Loucy (cell line): ENCODE results near the gene TSPEAR.

ENCODE experiments used
- H2AFZ ChIP-seq: fragments of 200-600 bp; sonication (generic); 2 replicates; pipeline ENCODE4 v1.6.0; 2016; ENCODE audit warnings: antibody characterized with exemption, mild to moderate bottlenecking, low read length, moderate library complexity
- H3F3A ChIP-seq: fragments of 200-600 bp; 2 replicates; pipeline ENCODE4 v1.6.0; 2016; ENCODE audit warnings: antibody characterized with exemption, low read depth, mild to moderate bottlenecking
- H3K27me3 ChIP-seq: fragments of 200-600 bp; sonication (generic); 2 replicates; pipeline ENCODE4 v1.6.1; 2014; ENCODE audit warnings: low read length, mild to moderate bottlenecking; ENCODE audit not compliant: insufficient read depth, poor library complexity, severe bottlenecking
- H3K36me3 ChIP-seq: fragments of 200-600 bp; sonication (generic); 2 replicates; pipeline ENCODE4 v1.6.1; 2016; ENCODE audit warnings: low read length; ENCODE audit not compliant: insufficient read depth
- H3K4me1 ChIP-seq: fragments of 200-600 bp; sonication (generic); 2 replicates; pipeline ENCODE4 v1.5.1; 2014; ENCODE audit warnings: low read length, mild to moderate bottlenecking; ENCODE audit not compliant: insufficient read depth, poor library complexity, severe bottlenecking
- H3K4me2 ChIP-seq: fragments of 200-600 bp; sonication (generic); 2 replicates; pipeline ENCODE4 v1.6.0; 2014; ENCODE audit warnings: antibody characterized with exemption, low read length, low read depth, mild to moderate bottlenecking; ENCODE audit not compliant: poor library complexity, severe bottlenecking
- H3K4me3 ChIP-seq: fragments of 200-600 bp; sonication (generic); 2 replicates; pipeline ENCODE4 v1.5.1; 2014; ENCODE audit warnings: low read length, mild to moderate bottlenecking, mixed read lengths; ENCODE audit not compliant: poor library complexity, severe bottlenecking
- H3K79me2 ChIP-seq: fragments of 200-600 bp; sonication (generic); 2 replicates; pipeline ENCODE4 v1.6.1; 2014; ENCODE audit warnings: low read length; ENCODE audit not compliant: insufficient read depth
- H3K9ac ChIP-seq: fragments of 200-600 bp; sonication (generic); 2 replicates; pipeline ENCODE4 v1.6.0; 2014; ENCODE audit warnings: mild to moderate bottlenecking, low read depth, low read length, moderate library complexity; ENCODE audit not compliant: poor library complexity, severe bottlenecking
- H3K9me2 ChIP-seq: fragments of 200-600 bp; sonication (generic); replicated peaks from 2 replicates; pipeline ENCODE4 v1.6.1; 2016; ENCODE audit warnings: low read depth, low read length, mixed read lengths
- H3K9me3 ChIP-seq: fragments of 200-600 bp; sonication (generic); 2 replicates; pipeline ENCODE4 v1.6.1; 2014; ENCODE audit warnings: mild to moderate bottlenecking, antibody characterized with exemption, low read length, low read depth; ENCODE audit not compliant: insufficient read depth
- H4K20me1 ChIP-seq: fragments of 200-600 bp; sonication (generic); 2 replicates; pipeline ENCODE4 v1.6.0; 2014; ENCODE audit warnings: antibody characterized with exemption, low read length, mild to moderate bottlenecking; ENCODE audit not compliant: insufficient read depth, poor library complexity, severe bottlenecking
- CTCF ChIP-seq: fragments of 200-600 bp; sonication (generic); conservative IDR thresholded peaks from 2 replicates; pipeline ENCODE4 v1.5.1; 2014; ENCODE audit warnings: mild to moderate bottlenecking, antibody characterized with exemption, low read length
- EZH2phosphoT487 ChIP-seq: fragments of 200-600 bp; IDR thresholded peaks from 2 replicates; pipeline ENCODE4 v1.6.1; 2018; ENCODE audit warnings: antibody characterized with exemption, mild to moderate bottlenecking, moderate library complexity, borderline replicate concordance

TSPEAR gene

DNA sequence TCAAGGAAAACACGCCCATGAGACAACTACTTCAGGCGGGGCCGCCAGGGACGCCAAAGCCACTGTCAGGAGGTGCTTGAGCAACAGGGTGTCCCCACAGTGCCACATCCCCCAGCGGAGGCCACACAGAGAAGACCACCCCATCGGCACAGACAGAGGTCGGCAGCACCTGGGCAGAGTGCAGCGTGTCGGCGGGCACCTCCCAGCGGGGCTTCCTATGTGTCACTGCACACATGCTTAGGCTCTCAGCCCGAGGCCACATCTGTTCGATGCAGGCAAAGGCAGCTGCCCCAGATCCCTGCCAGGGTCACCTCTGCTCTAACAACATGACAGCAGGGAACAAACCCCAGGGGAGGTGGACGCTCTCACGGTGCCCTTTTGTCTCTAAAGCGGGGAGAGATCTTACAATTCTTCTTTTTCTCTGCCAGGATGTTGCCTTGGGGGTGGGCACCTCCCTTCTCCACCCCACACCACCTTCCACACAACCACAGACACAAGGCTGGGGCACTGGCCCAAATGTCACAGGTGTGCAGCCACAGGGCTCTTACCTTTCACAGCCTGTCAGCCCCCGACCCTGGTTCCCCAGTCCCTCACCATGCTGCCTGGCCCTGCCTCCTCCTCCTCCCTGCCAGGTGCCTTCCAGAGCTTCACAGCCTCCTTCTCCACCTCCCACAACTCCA lies 95.3 kb downstream of the TSPEAR start:
- Histone ChIP-seq H3K36me3 (no peaks in the 10 kb centered on the region), H4K20me1 (no peaks in the 10 kb centered on the region), H3K4me2 (no peak overlapping the region), H3K9me3 (peaks cover 9% of the 10 kb centered on the region; the same call in 1 of the 2 replicates), H3K4me3 (no peak overlapping the region), H3K79me2 (no peaks in the 10 kb centered on the region), H3K9me2 (no peaks in the 10 kb centered on the region), H2AFZ (no peak overlapping the region), H3K9ac (no peak overlapping the region), H3K4me1 (no peaks in the 10 kb centered on the region), H3F3A (no peaks in the 10 kb centered on the region), H3K27me3 (no peaks in the 10 kb centered on the region)
- no peak for TF ChIP-seq EZH2phosphoT487
- no peak for TF ChIP-seq CTCF

GRCh38 chr21:44615466-44615865 lies 95.9 kb downstream of the TSPEAR start:
- H3K9ac ChIP-seq, result no peak overlapping the region
- no peaks in the 10 kb centered on the region for H4K20me1 ChIP-seq
- no peaks in the 10 kb centered on the region for H3K79me2 ChIP-seq
- no peaks in the 10 kb centered on the region for H3K36me3 ChIP-seq
- no peak overlapping the region for H2AFZ ChIP-seq
- no peak for TF ChIP-seq CTCF
- TF ChIP-seq EZH2phosphoT487, result no peak
- no peaks in the 10 kb centered on the region for H3K9me2 ChIP-seq
- peaks cover 9% of the 10 kb centered on the region; the same call in 1 of the 2 replicates for H3K9me3 ChIP-seq
- H3K27me3 ChIP-seq, result no peaks in the 10 kb centered on the region
- no peaks in the 10 kb centered on the region for H3K4me1 ChIP-seq
- no peak overlapping the region for H3K4me3 ChIP-seq
- H3K4me2 ChIP-seq, result no peak overlapping the region
- no peaks in the 10 kb centered on the region for H3F3A ChIP-seq

DNA sequence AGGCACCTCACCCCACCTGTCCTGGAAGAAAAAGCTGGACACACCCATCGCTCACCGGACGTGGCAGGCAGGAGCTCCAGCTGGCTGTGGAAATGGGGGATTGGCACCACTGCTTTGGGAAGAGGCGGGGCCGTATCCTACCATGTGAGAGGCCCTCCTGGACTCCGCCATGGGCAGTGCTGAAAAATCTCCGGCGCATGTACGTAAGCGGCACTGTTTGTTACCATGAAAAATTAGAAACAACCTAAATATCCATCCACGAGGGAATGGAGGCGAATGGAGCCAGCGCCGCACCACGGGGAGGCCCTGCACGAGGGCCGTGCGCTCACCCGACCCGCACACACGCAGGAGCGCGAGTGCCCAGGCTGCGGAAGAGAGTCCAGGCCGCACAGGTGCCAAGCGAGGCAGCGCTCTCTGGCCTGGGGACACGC lies 96.4 kb downstream of the TSPEAR start:
- Histone ChIP-seq H3K27me3 (no peaks in the 10 kb centered on the region), H3K4me2 (no peak overlapping the region)

More for the DNA sequence above, 96.4 kb downstream of the TSPEAR start:
- no peaks in the 10 kb centered on the region for H3K9me2 ChIP-seq
- TF ChIP-seq CTCF, result no peak
- no peak for TF ChIP-seq EZH2phosphoT487
- H3K9ac ChIP-seq, result no peak overlapping the region
- no peak overlapping the region for H3K4me3 ChIP-seq
- no peaks in the 10 kb centered on the region for H3K4me1 ChIP-seq
- no peaks in the 10 kb centered on the region for H3K79me2 ChIP-seq
- peaks cover 9% of the 10 kb centered on the region; the same call in 1 of the 2 replicates for H3K9me3 ChIP-seq
- H3K36me3 ChIP-seq, result no peaks in the 10 kb centered on the region
- no peak overlapping the region for H2AFZ ChIP-seq
- no peaks in the 10 kb centered on the region for H4K20me1 ChIP-seq
- no peaks in the 10 kb centered on the region for H3F3A ChIP-seq
